Stimulated activated effector memory CD8-positive, alpha-beta T cell treated with anti-CD3 and anti-CD28 coated beads, Interleukin-12 subunit alpha, Interleukin-12 subunit beta, amount 100 ng/mL, for 72 hours (primary cell): ENCODE results near the gene ZNF516.

Experiments
- ATAC-seq: fragments of 150-1000 bp; cut with Tn5 transposase; 2 replicates; pipeline ENCODE4 v1.10.0; 2021
- DNase-seq, 2 donors: peaks; one replicate each; pipeline ENCODE4 v3.0.0; 2021 to 2022; ENCODE audit warnings: low spot score in 2 of 2
- H3K27ac Mint-ChIP-seq: one replicate; pipeline ENCODE4 v1.8.0; 2022; ENCODE audit warnings: mild to moderate bottlenecking, mixed read lengths
- H3K36me3 Mint-ChIP-seq: one replicate; pipeline ENCODE4 v1.8.0; 2022; ENCODE audit warnings: mild to moderate bottlenecking, mixed read lengths
- H3K4me1 Mint-ChIP-seq: one replicate; pipeline ENCODE4 v1.8.0; 2022; ENCODE audit warnings: mixed read lengths
- H3K4me3 Mint-ChIP-seq: one replicate; pipeline ENCODE4 v1.8.0; 2022; ENCODE audit warnings: mild to moderate bottlenecking, mixed read lengths
- H3K9me3 Mint-ChIP-seq: one replicate; pipeline ENCODE4 v1.8.0; 2022; ENCODE audit warnings: mixed read lengths

Gene ZNF516

DNA sequence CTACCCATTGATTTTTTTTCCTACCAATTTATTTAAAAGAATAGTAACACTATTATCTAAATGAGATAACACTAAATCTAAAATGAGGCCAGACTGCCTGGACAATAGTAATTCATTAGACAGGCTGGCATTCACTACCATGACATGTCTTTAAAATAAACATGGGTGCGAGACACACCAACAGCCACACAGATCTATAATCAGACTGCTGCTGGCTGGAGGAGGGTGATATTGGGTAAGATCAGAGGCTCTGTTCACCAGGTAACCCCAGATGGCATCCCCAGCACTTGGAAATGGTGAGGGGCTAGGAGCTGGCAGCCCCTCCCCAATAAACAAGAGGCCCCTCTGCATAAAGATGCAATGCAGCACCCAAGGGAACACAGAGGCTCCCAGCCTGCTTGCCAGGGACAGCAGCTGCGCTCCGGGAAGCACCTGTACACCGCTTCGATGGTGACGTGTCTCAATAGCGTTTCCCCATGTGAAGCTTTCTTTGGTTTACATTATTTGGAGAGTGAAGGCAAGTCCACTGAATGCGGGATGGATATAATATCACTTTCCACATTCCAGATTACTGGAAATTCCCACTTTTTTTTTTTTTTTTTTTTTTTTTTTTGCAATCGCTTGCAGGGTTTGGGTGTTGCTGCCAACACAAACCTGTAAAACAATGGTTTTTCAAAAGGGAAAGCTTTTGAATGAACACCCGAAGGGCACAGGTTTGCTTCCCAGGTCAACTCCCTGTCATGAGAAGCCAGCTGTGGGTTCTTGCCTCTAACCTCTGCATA is 159.0 kb downstream of the ZNF516 start:
- Mint-ChIP-seq H3K36me3 (no peaks in the 10 kb centered on the region), H3K4me1 (no peaks in the 10 kb centered on the region), H3K9me3 (peaks cover 3% of the 10 kb centered on the region), H3K27ac (no peak overlapping the region), H3K4me3 (no peak overlapping the region)
- ATAC-seq, result no peak
- no peak for DNase-seq

DNA sequence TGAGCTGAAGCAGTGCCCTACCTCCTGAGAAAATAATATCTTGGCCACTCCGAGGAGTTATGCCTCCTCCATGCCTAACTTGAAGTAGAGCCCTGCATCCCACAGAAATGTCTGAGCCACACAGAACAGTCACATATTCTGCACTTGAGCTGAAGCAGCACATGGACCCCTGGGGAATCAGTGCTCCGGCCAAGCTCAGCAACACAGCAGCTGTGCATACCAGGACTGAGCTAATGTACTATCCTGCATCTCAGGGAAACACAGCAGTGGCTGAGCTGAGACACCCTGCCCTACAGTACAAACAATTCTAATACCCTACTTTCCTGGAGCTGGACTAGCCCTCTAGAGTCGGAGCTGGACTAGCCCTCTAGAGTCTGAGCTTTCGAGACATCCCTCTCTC is 166.9 kb downstream of the ZNF516 start:
- no peak overlapping the region for H3K4me3 Mint-ChIP-seq
- DNase-seq, result no peak
- peaks cover 14% of the 10 kb centered on the region for H3K9me3 Mint-ChIP-seq
- no peaks in the 10 kb centered on the region for H3K36me3 Mint-ChIP-seq
- no peak for ATAC-seq
- no peaks in the 10 kb centered on the region for H3K4me1 Mint-ChIP-seq
- H3K27ac Mint-ChIP-seq, result no peak overlapping the region

DNA sequence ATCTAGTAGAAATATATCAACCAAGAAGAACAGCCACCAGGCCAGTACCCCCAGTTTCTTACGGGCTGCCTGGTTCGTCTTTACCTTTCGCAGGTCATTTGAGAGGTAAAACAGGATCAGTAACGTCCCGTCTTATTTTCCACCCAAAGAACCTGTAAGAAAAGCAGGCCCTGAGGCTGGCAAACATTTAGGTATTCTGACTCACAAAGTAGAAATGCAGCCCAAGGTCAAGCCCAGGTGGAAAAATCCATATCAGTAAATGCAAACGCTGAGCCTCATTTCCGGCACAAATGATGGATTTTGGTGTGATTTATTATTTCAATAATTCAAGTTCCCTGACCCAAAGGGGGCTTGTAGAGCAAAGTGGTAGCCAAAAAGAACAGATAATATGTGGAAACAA is 171.2 kb downstream of the ZNF516 start:
- Mint-ChIP-seq H3K4me3 (no peak overlapping the region), H3K4me1 (no peaks in the 10 kb centered on the region)
- ATAC-seq, result no peak

DNA sequence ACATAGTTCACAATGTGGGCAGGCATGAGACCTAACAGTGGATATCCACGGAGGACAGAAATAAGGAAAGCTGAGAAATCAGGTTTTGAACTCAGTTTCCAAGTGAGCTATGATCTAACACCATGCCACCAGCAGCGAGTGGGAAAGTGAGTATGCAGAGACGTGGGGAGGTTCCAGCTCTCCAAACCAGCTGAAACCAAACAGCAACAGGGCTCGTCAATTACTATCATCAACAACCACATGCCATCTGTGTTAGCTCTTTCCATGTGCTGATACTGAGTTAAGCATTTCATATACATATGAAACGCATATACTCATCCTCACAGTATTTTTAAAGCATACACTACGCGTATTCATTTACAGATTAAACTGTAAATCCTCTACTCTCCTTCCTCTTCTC is 172.4 kb downstream of the ZNF516 start:
- H3K9me3 Mint-ChIP-seq, result no peaks in the 10 kb centered on the region
- no peaks in the 10 kb centered on the region for H3K36me3 Mint-ChIP-seq
- no peaks in the 10 kb centered on the region for H3K4me1 Mint-ChIP-seq
- H3K27ac Mint-ChIP-seq, result no peak overlapping the region
- H3K4me3 Mint-ChIP-seq, result no peak overlapping the region
- no peak for ATAC-seq
- no peak for DNase-seq

More for the DNA sequence above, 171.2 kb downstream of the ZNF516 start:
- H3K9me3 Mint-ChIP-seq, result no peaks in the 10 kb centered on the region
- H3K36me3 Mint-ChIP-seq, result no peaks in the 10 kb centered on the region
- no peak for DNase-seq
- no peak overlapping the region for H3K27ac Mint-ChIP-seq

DNA sequence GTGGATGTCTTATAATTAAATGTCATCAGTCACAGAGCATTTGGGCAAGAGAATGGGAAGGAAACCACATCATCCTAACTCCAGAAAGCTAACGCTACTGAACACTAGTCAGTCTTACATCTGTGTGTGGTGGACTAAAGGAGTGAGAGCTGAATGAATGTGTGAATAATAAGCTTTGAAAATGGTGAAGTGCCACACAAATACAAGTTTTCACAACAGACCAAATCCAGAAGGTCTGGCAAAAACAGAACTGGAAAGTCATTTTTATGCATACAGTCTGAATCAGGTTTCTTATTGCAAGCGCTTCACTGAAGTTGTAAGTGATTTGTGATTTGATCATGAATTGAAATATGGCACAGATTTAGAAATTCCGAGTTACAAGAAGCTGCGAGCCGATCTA is 175.7 kb downstream of the ZNF516 start:
- no peaks in the 10 kb centered on the region for H3K36me3 Mint-ChIP-seq
- no peak for ATAC-seq
- no peaks in the 10 kb centered on the region for H3K4me1 Mint-ChIP-seq
- DNase-seq, result no peak
- no peak overlapping the region for H3K27ac Mint-ChIP-seq
- no peaks in the 10 kb centered on the region for H3K9me3 Mint-ChIP-seq
- H3K4me3 Mint-ChIP-seq, result no peak overlapping the region

DNA sequence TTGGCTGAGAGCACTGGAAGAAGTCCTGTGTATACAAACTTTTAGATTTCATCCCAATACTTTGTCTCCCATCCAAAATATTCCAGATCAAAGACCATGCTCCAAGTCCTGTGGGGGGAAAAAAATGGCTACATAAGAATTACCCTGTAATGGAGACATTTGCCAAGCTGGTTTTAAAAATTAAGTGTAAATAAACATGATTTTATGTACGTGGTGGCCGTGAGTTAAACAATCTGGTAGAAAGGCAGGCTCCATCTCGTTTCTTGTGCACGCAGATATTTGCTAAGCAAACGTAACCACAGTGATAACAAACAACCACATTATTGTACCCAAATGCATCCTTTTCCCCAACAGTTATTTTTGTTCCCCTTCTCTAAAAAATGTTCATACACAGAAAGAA is 176.4 kb downstream of the ZNF516 start:
- H3K4me1 Mint-ChIP-seq, result no peaks in the 10 kb centered on the region
- no peak overlapping the region for H3K4me3 Mint-ChIP-seq
- H3K27ac Mint-ChIP-seq, result no peak overlapping the region
- ATAC-seq (no peak), DNase-seq (no peak)
- H3K36me3 Mint-ChIP-seq, result no peaks in the 10 kb centered on the region
- H3K9me3 Mint-ChIP-seq, result no peaks in the 10 kb centered on the region

DNA sequence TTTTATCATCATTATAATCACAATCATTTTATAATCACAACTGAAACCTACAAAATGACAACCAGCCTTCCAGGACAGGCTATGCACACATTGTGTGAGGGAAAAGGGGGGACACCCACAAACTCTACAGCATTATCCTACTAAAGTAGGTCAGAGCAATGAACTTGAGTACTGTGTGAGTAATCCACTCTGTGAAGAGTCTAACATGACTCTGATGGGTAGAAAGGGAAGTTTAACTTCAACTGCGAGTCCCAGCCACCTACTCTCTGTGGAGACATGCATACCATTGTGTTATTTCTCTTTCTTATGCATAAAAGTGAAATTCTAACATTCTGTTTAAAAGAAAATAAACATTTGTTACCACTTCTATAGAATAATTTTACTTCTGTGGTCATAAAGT is 177.9 kb downstream of the ZNF516 start:
- Mint-ChIP-seq H3K4me1 (no peaks in the 10 kb centered on the region), H3K4me3 (no peak overlapping the region), H3K9me3 (no peaks in the 10 kb centered on the region), H3K27ac (no peak overlapping the region), H3K36me3 (no peaks in the 10 kb centered on the region)
- ATAC-seq (no peak), DNase-seq (no peak)

DNA sequence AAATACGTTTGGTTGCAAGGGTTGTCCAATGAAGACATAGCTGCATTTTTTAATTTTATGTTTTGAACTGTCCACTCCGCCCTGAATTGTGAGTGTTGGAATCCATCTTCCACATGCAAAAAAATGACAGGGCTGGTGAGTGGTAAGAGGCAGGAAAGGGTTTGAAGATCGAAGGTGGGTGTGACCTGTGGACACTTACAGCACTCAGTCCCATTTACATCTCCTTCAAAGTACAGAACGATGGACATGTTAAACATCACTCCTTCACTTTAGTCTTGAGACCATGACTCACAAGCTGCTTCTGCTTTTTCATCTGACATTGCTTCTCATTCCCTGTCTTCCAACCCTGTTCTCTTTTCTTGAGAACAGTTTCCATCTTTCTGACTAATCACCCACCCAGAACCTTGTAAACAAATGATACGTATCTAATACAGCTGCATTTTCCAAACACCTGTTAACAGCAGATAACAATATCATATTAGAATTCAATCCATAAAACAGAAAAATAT is 179.3 kb downstream of the ZNF516 start:
- no peak for DNase-seq
- no peak overlapping the region for H3K4me3 Mint-ChIP-seq
- no peaks in the 10 kb centered on the region for H3K4me1 Mint-ChIP-seq
- no peak for ATAC-seq
- H3K9me3 Mint-ChIP-seq, result no peaks in the 10 kb centered on the region
- no peaks in the 10 kb centered on the region for H3K36me3 Mint-ChIP-seq
- H3K27ac Mint-ChIP-seq, result no peak overlapping the region

DNA sequence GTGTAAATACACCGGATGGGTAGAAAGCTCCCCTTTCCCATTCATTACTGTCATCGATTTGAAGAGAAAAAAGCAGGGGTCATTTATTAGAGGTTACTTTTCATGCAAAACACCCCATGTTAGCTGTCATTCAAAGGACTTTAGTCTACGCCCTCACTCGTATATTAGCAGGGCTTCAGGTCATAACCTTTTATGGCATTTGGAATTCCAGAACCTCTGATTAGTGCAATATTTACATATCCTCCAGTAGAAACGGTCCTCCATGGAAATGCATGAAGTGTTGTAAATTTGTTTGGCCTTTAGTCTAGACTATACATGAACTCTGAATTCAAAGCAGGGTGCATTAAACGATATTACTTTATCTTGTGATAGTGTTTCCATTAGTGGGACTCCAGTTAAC is 180.5 kb downstream of the ZNF516 start:
- Mint-ChIP-seq H3K27ac (no peak overlapping the region), H3K36me3 (no peaks in the 10 kb centered on the region), H3K4me1 (no peaks in the 10 kb centered on the region), H3K4me3 (no peak overlapping the region), H3K9me3 (no peaks in the 10 kb centered on the region)
- DNase-seq (no peak), ATAC-seq (no peak)

DNA sequence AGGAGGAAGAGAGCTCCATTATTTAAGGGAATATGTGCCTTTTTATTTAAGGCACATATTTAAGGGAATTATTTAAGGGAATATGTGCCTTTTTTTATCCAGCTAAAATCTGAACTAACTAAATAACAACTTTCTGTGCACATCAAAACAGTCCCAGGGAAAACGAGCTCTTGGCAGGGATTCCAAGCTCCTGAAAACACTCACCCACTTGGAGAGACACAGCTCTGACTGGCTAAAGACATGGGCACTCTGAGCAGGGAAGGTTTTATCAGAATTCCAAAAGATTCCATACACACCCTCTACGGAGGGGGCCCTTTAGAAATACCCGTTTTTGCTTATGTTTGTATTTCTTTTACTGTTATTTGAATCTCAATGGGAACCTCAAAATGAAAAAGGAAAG is 181.0 kb downstream of the ZNF516 start:
- ATAC-seq (no peak), DNase-seq (no peak)
- no peaks in the 10 kb centered on the region for H3K4me1 Mint-ChIP-seq
- no peak overlapping the region for H3K27ac Mint-ChIP-seq
- H3K36me3 Mint-ChIP-seq, result no peaks in the 10 kb centered on the region
- no peaks in the 10 kb centered on the region for H3K9me3 Mint-ChIP-seq
- no peak overlapping the region for H3K4me3 Mint-ChIP-seq
